ENCODE data around the gene GFRA1. TPM values are rescaled to one million over a fixed set of nuclear protein-coding genes. Genes with fewer than 3 reads are reported as not detected.

The GFRA1 gene
- total RNA-seq, 1 donor from 2014 or later = 4.2 TPM

DNA sequence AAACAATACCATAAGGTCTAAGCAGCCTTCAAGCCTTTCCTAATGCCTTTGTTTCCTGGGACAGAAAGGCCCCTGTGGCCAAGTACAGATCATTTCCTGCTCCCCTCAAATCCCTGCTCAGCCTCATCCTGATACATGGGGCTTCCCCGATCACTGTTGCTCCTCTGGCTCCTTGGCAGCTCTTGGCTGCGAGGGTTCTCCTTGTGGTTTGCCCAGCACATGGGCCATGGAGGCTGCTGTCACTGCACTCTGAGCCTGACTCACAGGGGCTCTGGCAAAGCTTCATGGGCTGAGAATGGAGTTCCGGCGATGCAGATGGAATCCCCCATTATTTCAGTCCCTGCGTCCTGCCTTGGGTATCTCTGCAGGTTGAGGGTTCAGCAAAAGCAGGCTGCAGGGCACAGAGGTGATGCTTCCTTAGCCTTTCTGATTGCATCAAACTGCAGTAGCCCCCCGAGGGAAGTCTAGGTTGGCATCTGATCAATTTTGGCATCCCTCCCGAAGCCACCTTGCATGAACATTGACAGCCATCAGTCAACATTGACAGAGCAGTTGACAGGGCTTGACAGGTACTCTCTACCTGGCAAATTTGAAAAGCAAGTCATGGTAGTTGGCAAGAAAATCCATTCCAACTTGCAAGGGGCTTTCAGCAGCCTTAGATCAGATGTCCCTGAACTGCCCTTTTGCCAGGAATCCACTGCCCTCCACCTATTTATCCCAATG is 168.6 kb downstream of the GFRA1 start:
- TF ChIP-seq, protein P1, sequence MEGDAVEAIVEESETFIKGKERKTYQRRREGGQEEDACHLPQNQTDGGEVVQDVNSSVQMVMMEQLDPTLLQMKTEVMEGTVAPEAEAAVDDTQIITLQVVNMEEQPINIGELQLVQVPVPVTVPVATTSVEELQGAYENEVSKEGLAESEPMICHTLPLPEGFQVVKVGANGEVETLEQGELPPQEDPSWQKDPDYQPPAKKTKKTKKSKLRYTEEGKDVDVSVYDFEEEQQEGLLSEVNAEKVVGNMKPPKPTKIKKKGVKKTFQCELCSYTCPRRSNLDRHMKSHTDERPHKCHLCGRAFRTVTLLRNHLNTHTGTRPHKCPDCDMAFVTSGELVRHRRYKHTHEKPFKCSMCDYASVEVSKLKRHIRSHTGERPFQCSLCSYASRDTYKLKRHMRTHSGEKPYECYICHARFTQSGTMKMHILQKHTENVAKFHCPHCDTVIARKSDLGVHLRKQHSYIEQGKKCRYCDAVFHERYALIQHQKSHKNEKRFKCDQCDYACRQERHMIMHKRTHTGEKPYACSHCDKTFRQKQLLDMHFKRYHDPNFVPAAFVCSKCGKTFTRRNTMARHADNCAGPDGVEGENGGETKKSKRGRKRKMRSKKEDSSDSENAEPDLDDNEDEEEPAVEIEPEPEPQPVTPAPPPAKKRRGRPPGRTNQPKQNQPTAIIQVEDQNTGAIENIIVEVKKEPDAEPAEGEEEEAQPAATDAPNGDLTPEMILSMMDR (IDR thresholded peaks at IDR 0.05; ENCODE audit: unreplicated experiment) = no peak
- H3K4me1 Mint-ChIP-seq (ENCODE audit: unreplicated experiment) = no peaks in the 10 kb centered on the region
- H3K27me3 Mint-ChIP-seq (ENCODE audit: unreplicated experiment) = peaks cover 2% of the 10 kb centered on the region
- no peak overlapping the region for H3K27ac Mint-ChIP-seq (ENCODE audit: unreplicated experiment)
- H3K9me3 Mint-ChIP-seq (ENCODE audit: unreplicated experiment) = no peaks in the 10 kb centered on the region
- no peak for DNase-seq (ENCODE audit: low spot score)
- H3K36me3 Mint-ChIP-seq (ENCODE audit: low read depth, unreplicated experiment) = no peaks in the 10 kb centered on the region
- H3K4me3 Mint-ChIP-seq (ENCODE audit: unreplicated experiment) = no peak overlapping the region

DNA sequence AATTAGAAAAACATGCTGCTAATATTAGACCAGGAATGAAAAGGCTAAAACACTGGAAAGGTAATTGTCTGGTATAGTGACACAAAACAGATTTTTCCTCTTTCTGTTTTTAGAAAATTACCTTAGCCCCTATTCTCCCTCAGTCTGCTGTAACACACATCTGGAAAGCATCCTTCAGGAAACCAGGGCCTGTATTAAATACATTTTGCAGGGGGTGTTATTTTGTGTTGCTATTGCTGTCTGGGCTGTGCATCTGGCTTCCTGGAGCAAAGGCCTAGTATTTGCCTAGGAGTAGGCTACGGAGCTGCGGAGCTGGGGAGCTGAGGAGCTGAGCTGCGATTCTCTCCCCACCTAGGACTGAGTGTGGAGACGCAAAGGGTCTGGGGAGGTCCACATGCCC is 169.3 kb downstream of the GFRA1 start:
- no peak overlapping the region for H3K4me3 Mint-ChIP-seq (ENCODE audit: unreplicated experiment)

DNA sequence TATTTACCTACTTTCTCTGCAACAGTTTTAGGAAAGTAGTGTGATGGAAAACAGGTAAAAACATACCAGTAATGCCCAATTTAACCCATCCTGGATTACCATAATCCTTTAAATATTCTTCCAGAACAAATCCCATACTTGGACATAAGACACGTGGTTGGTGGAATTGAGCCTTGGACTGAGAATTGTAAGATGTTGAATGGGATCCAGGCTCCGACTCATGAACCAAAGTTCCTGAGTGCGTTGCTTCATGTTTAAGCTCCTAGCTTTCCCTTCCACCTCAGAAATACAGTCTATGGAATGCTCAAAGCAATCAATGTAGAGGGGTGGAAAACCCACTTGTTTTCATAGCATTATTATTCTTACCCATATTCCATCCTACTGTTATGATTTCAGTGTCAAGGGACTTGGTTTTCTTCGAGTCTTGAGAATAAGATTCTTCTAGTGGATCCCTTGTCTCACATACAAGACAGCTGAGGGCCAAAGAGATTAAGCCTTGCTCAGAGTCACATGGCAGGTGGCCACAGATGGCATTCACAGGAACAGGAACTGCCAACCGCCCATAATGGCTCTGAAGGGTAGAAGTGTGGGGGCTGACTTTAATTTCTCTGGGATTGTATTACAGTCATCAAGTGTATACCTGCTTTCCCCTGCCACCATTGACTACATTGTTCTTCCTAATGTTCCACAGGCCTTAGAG is 171.2 kb downstream of the GFRA1 start:
- no peaks in the 10 kb centered on the region for H3K36me3 Mint-ChIP-seq (ENCODE audit: low read depth, unreplicated experiment)
- no peak for DNase-seq (ENCODE audit: low spot score)
- H3K27me3 Mint-ChIP-seq (ENCODE audit: unreplicated experiment) = peaks cover 1% of the 10 kb centered on the region
- no peaks in the 10 kb centered on the region for H3K9me3 Mint-ChIP-seq (ENCODE audit: unreplicated experiment)
- no peak overlapping the region for H3K27ac Mint-ChIP-seq (ENCODE audit: unreplicated experiment)
- peaks cover 9% of the 10 kb centered on the region for H3K4me1 Mint-ChIP-seq (ENCODE audit: unreplicated experiment)
- TF ChIP-seq, protein P1 (IDR thresholded peaks at IDR 0.05; ENCODE audit: unreplicated experiment) = no peak
- no peak overlapping the region for H3K4me3 Mint-ChIP-seq (ENCODE audit: unreplicated experiment)

More for the DNA sequence above, 169.3 kb downstream of the GFRA1 start:
- Mint-ChIP-seq H3K9me3 (ENCODE audit: unreplicated experiment) (no peaks in the 10 kb centered on the region), H3K27me3 (ENCODE audit: unreplicated experiment) (peaks cover 1% of the 10 kb centered on the region), H3K4me1 (ENCODE audit: unreplicated experiment) (peaks cover 1% of the 10 kb centered on the region), H3K36me3 (ENCODE audit: low read depth, unreplicated experiment) (no peaks in the 10 kb centered on the region), H3K27ac (ENCODE audit: unreplicated experiment) (no peak overlapping the region)
- DNase-seq (ENCODE audit: low spot score) = no peak
- TF ChIP-seq, protein P1 (IDR thresholded peaks at IDR 0.05; ENCODE audit: unreplicated experiment) = no peak

DNA sequence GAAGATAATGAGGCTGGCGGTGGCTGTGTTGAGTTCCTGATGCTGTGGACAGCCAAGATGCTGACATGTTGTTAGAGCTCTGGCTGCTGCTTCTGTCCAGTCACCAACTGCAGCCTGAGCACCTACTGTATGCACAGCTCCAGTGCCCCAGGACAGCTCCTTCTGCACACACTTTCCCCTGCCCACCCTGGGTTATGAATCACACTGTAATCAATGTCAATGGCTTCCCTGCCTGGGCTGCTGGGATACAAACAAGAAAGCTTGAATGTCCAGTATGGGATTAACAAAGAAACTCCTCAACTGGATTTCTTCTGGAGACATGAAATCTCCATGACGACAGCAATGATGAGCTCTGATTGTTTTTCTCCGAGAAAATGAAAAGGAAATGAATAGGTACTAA is 172.0 kb downstream of the GFRA1 start:
- no peaks in the 10 kb centered on the region for H3K9me3 Mint-ChIP-seq (ENCODE audit: unreplicated experiment)
- TF ChIP-seq, protein P1 (IDR thresholded peaks at IDR 0.05; ENCODE audit: unreplicated experiment) = no peak
- peaks cover 1% of the 10 kb centered on the region for H3K27me3 Mint-ChIP-seq (ENCODE audit: unreplicated experiment)
- H3K36me3 Mint-ChIP-seq (ENCODE audit: low read depth, unreplicated experiment) = no peaks in the 10 kb centered on the region
- H3K4me3 Mint-ChIP-seq (ENCODE audit: unreplicated experiment) = no peak overlapping the region
- DNase-seq (ENCODE audit: low spot score) = no peak
- H3K27ac Mint-ChIP-seq (ENCODE audit: unreplicated experiment) = no peak overlapping the region
- peaks cover 9% of the 10 kb centered on the region for H3K4me1 Mint-ChIP-seq (ENCODE audit: unreplicated experiment)

DNA sequence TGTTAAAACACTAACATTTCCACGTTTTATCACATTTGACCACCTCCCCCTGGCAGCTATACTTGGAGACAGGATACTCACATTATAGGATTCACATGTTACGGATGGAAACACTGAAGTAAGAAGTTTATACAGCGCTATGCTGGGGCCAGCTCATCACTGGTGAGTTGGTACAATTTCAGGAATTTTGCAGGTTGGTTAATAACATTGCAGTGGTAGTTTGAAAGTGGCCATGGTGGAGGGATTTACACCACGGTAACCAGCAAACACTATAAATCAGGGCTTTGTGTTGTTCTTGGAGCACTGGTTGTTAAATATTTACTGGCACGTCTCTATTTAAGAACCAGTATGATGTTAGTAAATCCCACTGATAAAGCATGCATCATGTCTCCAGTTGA is 174.0 kb downstream of the GFRA1 start:
- Mint-ChIP-seq H3K4me3 (ENCODE audit: unreplicated experiment) (no peak overlapping the region), H3K27me3 (ENCODE audit: unreplicated experiment) (peaks cover 1% of the 10 kb centered on the region), H3K4me1 (ENCODE audit: unreplicated experiment) (peaks cover 9% of the 10 kb centered on the region), H3K27ac (ENCODE audit: unreplicated experiment) (no peak overlapping the region), H3K9me3 (ENCODE audit: unreplicated experiment) (no peaks in the 10 kb centered on the region), H3K36me3 (ENCODE audit: low read depth, unreplicated experiment) (no peaks in the 10 kb centered on the region)
- no peak for DNase-seq (ENCODE audit: low spot score)
- TF ChIP-seq, protein P1 (IDR thresholded peaks at IDR 0.05; ENCODE audit: unreplicated experiment) = no peak

Data from endothelial cell (in vitro differentiated cells).